ENCODE measurements around the gene AKNAD1. TPM values are rescaled to one million over a fixed set of nuclear protein-coding genes. Genes with fewer than 3 reads are reported as not detected.
A peak's percentile ranks its signal among the peaks of the same experiment; 100 is the strongest.

The AKNAD1 gene
- total and polyA plus RNA-seq, 2 of the 13 experiments (the other 11 are each of a cell fraction or from before 2014, with no cell fraction given), result not detected

GRCh38 chr1:108816049-108816893 is 40.6 kb downstream of the AKNAD1 start:
- BruUV-seq (replicated peaks), result no TSS peak
- FAIRE-seq, result no peak
- TF ChIP-seq ZBTB37 (CRISPR knock-in tag; IDR thresholded peaks at IDR 0.05) (no peak), NR2F6 (IDR thresholded peaks at IDR 0.05) (0 out of 2 replicates have a peak, but pooled peaks have one; percentile 14), NR2F6 (CRISPR knock-in tag; IDR thresholded peaks at IDR 0.05) (no peak), GLMP (CRISPR knock-in tag; IDR thresholded peaks at IDR 0.05; ENCODE audit: borderline replicate concordance) (no peak), SYNCRIP (IDR thresholded peaks at IDR 0.05; ENCODE audit: insufficient read depth, low read depth, low read length) (no peak), SAP130 (CRISPR knock-in tag; IDR thresholded peaks at IDR 0.05; ENCODE audit: low read depth) (peak; percentile 40; the same call in 1 of the 2 replicates), ZSCAN31 (CRISPR knock-in tag; IDR thresholded peaks at IDR 0.05; ENCODE audit: low read depth) (no peak), ZNF160 (CRISPR knock-in tag; IDR thresholded peaks at IDR 0.05) (no peak), NR2F1 (CRISPR knock-in tag; IDR thresholded peaks at IDR 0.05) (no peak), ZNF557 (CRISPR knock-in tag; IDR thresholded peaks at IDR 0.05) (no peak), ARID3A (IDR thresholded peaks at IDR 0.05; ENCODE audit: low read depth, low read length) (no peak), ZNF317 (CRISPR knock-in tag; IDR thresholded peaks at IDR 0.05) (no peak), MXD1 (CRISPR knock-in tag; IDR thresholded peaks at IDR 0.05) (no peak), MIER2 (CRISPR knock-in tag; IDR thresholded peaks at IDR 0.05) (no peak), BHLHE40 (IDR thresholded peaks at IDR 0.05; ENCODE audit: low read length) (peak; percentile 84), ZNF354B (CRISPR knock-in tag; IDR thresholded peaks at IDR 0.05) (no peak), PITX1 (CRISPR knock-in tag; IDR thresholded peaks at IDR 0.05) (no peak), CHD4 (IDR thresholded peaks at IDR 0.05; ENCODE audit: borderline replicate concordance, low read length) (no peak), ATF3 (CRISPR knock-in tag; IDR thresholded peaks at IDR 0.05) (0 out of 2 replicates have a peak, but pooled peaks have one; percentile 16), GPN1 (CRISPR knock-in tag; IDR thresholded peaks at IDR 0.05; ENCODE audit: borderline replicate concordance) (no peak), ZNF879 (CRISPR knock-in tag; IDR thresholded peaks at IDR 0.05) (no peak)

More at GRCh38 chr1:108816049-108816893, 40.6 kb downstream of the AKNAD1 start:
- in situ Hi-C loops (cut with HindIII; ENCODE audit: extremely low pct_ligation_motif_present, low pct_unique_long_range_greater_than_20kb), result no loop called here
- Histone ChIP-seq H4K20me1 (ENCODE audit: insufficient read depth, low read length) (no peaks in the 10 kb centered on the region; the same call in 1 of the 2 replicates), H3K79me2 (ENCODE audit: insufficient read depth, low read length) (no peaks in the 10 kb centered on the region), H3K27ac (ENCODE audit: extremely low read length, insufficient read depth, low read length) (no peak overlapping the region), H2AFZ (ENCODE audit: low read length) (peak overlapping the region; percentile 9), H3K4me1 (ENCODE audit: insufficient read depth, low read length) (peaks cover 14% of the 10 kb centered on the region), H3K27me3 (ENCODE audit: control insufficient read depth in 1 of 2, insufficient read depth in 2 of 2, low read length in 2 of 2) (no peaks in the 10 kb centered on the region), H3K4me2 (ENCODE audit: low read depth, low read length) (peak overlapping the region; percentile 66), H3K4me3 (replicated peaks in 1 of 3; ENCODE audit: insufficient read depth in 1 of 3, low read depth in 2 of 3, low read length in 3 of 3) (peak overlapping the region; percentile 1 to 33 (median 19); a peak in 4 of 6 replicates), H3K9ac (ENCODE audit: insufficient read depth, low read depth, low read length) (peak overlapping the region; percentile 27; the same call in 1 of the 2 replicates), H3K9me3 (ENCODE audit: low read length) (no peaks in the 10 kb centered on the region), H3K36me3 (replicated peaks in 1 of 2; ENCODE audit: control insufficient read depth in 1 of 2, insufficient read depth in 2 of 2, low read length in 2 of 2) (no peaks in the 10 kb centered on the region)
- CTCF ChIA-PET (ENCODE audit: low intra/inter-chr PET ratio, low total read pairs), result no interaction called here
- WGBS (ENCODE audit: low lambda C conversion rate), result 28% methylated on average over 12 of the region's 12 CpGs
- peak; percentile 24 for DNase-seq (ENCODE audit: low spot score)
- POLR2A ChIA-PET, result interaction anchor here (1.4 kb wide), 1 partner anchor 24 kb away, joined by 3 read pairs; no protein-coding TSS in a partner anchor
- intact Hi-C loops (cut with micrococcal nuclease; ENCODE audit: unreplicated experiment), result no loop called here
- peak; percentile 72 for ATAC-seq
